Spleen (tissue), 11 donors: Measurements from ENCODE around the gene C12orf76. TPM values are rescaled to one million over a fixed set of nuclear protein-coding genes. Genes with fewer than 3 reads are reported as not detected.
"Not testable (repeated sequence)": the region's sequence is repeated elsewhere in the genome, so short reads cannot be mapped to it uniquely, and the experiment has no call there.

ENCODE experiments used
- DNase-seq: peaks from one replicate; pipeline ENCODE4 v3.0.0-alpha.2; 2020
- H3K27ac ChIP-seq, 8 donors: fragments of 200-600 bp; sonication (generic) in 7 of 8; 1 replicate in 4 of 8; 2 replicates in 4 of 8; pipeline versions ENCODE4 v1.5.0 to v1.8.0; 2016 to 2021; ENCODE audit warnings: inconsistent platforms in 4 of 8, mild to moderate bottlenecking in 4 of 8, moderate library complexity in 1 of 8
- H3K27me3 ChIP-seq, 7 donors: fragments of 200-600 bp; sonication (generic) in 6 of 7; replicated peaks in 1 of 7; 1 replicate in 4 of 7; 2 replicates in 3 of 7; pipeline versions ENCODE4 v1.5.0 to v1.8.0; 2016 to 2021; ENCODE audit warnings: inconsistent platforms in 3 of 7, mild to moderate bottlenecking in 1 of 7
- H3K36me3 ChIP-seq, 6 donors: fragments of 200-600 bp; sonication (generic) in 5 of 6; 1 replicate in 4 of 6; 2 replicates in 2 of 6; pipeline versions ENCODE4 v1.5.0 to v1.8.0; 2016 to 2021; ENCODE audit warnings: inconsistent platforms in 2 of 6
- H3K4me1 ChIP-seq, 6 donors: fragments of 200-600 bp; sonication (generic) in 5 of 6; 1 replicate in 3 of 6; 2 replicates in 3 of 6; pipeline versions ENCODE4 v1.5.0 to v1.8.0; 2016 to 2021; ENCODE audit warnings: inconsistent platforms in 3 of 6
- H3K4me3 ChIP-seq, 8 donors: fragments of 200-600 bp; sonication (generic) in 7 of 8; 1 replicate in 4 of 8; 2 replicates in 4 of 8; pipeline versions ENCODE4 v1.5.0 to v1.8.0; 2016 to 2021; ENCODE audit warnings: inconsistent platforms in 4 of 8, mild to moderate bottlenecking in 4 of 8, moderate library complexity in 2 of 8
- H3K9me3 ChIP-seq, 8 donors: fragments of 200-600 bp; sonication (generic) in 7 of 8; 1 replicate in 4 of 8; 2 replicates in 4 of 8; pipeline versions ENCODE4 v1.5.0 to v1.8.0; 2016 to 2021; ENCODE audit warnings: inconsistent platforms in 4 of 8
- CTCF ChIP-seq, 11 experiments: fragments of 200-600 bp in 7 of 11; fragments of 450-650 bp in 4 of 11; sonication (generic) in 4 of 11; IDR thresholded peaks in 8 of 11; conservative IDR thresholded peaks in 3 of 11; 1 replicate in 7 of 11; 2 replicates in 4 of 11; pipeline versions ENCODE4 v1.4.0 to v1.8.0; 2016 to 2021; ENCODE audit warnings: antibody characterized with exemption in 11 of 11, inconsistent platforms in 4 of 11, mild to moderate bottlenecking in 1 of 11
- POLR2A ChIP-seq, 3 donors: fragments of 450-650 bp; IDR thresholded peaks; one replicate each; pipeline ENCODE4 v1.5.1; 2017; ENCODE audit warnings: antibody characterized with exemption in 3 of 3, mild to moderate bottlenecking in 1 of 3
- POLR2AphosphoS5 ChIP-seq, 3 donors: sonication (generic); formaldehyde crosslinking; IDR thresholded peaks; one replicate each; pipeline ENCODE4 v1.5.1; 2017; ENCODE audit warnings: antibody characterized with exemption in 3 of 3
- WGBS, 5 donors: extraction: QIAGEN DNeasy Blood & Tissue Kit in 3 of 5; methylation state at CpG; one replicate each; pipeline versions ENCODE4 v1.1.5 to v1.1.7; 2013 to 2018; 5-methylcytosine and 5-hydroxymethylcytosine counted together
- intact Hi-C: fragments of 100-400 bp; cut with DNase I; formaldehyde crosslinking; loops from one replicate; pipeline ENCODE4 v1.15.0; 2023; ENCODE audit warnings: low total_unique reads
- polyA plus RNA-seq, 3 donors: library from polyadenylated mRNA; stranded (reverse); fragments of 200-250 nt; gene quantifications; one replicate each; pipeline ENCODE4 v1.2.1, GENCODE V29; 2013
- total RNA-seq, 7 donors: library from RNA; depleted of rRNA in 3 of 7; stranded (reverse); fragments of >200 nt in 3 of 7; fragmentation: NEBNext Ultra II Directional in 4 of 7; extraction: Animal tissue kit (Norgen Biotek cat#: 25700) in 4 of 7; gene quantifications; one replicate each; pipeline versions ENCODE4 v1.1.0 to v1.2.1, GENCODE V29; 2016 to 2021
- donor health status: healthy with polysubstance abuse.
- donor health status: DM: no; HTN: no; CAD: no; lungs with moderate emphysema.
- donor health status: DM: no; HTN: no; CAD: no.
- donor health status: Bipolar disorder and iron deficiency.
- donor health status: healthy.
- donor health status: DM: no; HTN: no; CAD: no.
- donor health status: DM: yes; HTN: yes; CAD: no.

The C12orf76 gene
- total and polyA plus RNA-seq, 10 donors = 12.9 to 21.5 (median 17.1) TPM

- H3K4me1 ChIP-seq = peaks cover 34 to 97% (median 73%) of the 10 kb centered on the region in 6 donors
- WGBS, 5 donors = 61 to 69% (median 65%) methylated on average over 6 of the region's 6 CpGs
- H3K4me3 ChIP-seq = peak overlapping the region in 1 of 8 donors; percentile 56
- H3K9me3 ChIP-seq = peaks cover 0 to 5% (median 0%) of the 10 kb centered on the region in 8 donors
- DNase-seq = peak; percentile 89
- no peaks in the 10 kb centered on the region for H3K27me3 ChIP-seq
- TF ChIP-seq POLR2AphosphoS5 (IDR thresholded peaks at IDR 0.05) (peak in 2 of 3 donors; percentile 31 to 56), POLR2A (IDR thresholded peaks at IDR 0.05) (no peak)
- intact Hi-C loops = no loop called here
- H3K36me3 ChIP-seq = peaks cover 0 to 54% (median 37%) of the 10 kb centered on the region in 6 donors
- peak overlapping the region; percentile 38 to 85 (median 76) for H3K27ac ChIP-seq
Measured at GRCh38 chr12:110012137-110012536, 36.2 kb downstream of the C12orf76 start.

GRCh38 chr12:110010853-110011723, 37.2 kb downstream of the C12orf76 start:
- Histone ChIP-seq H3K9me3 (peaks cover 0 to 6% (median 0%) of the 10 kb centered on the region in 8 donors), H3K27me3 (no peaks in the 10 kb centered on the region), H3K4me3 (peak overlapping the region in 3 of 8 donors; percentile 6 to 56 (median 7)), H3K27ac (peak overlapping the region; percentile 38 to 85 (median 76)), H3K36me3 (peaks cover 0 to 43% (median 27%) of the 10 kb centered on the region in 6 donors), H3K4me1 (peaks cover 34 to 98% (median 78%) of the 10 kb centered on the region in 6 donors)
- no peak for DNase-seq
- 58 to 76% (median 71%) methylated on average over 13 of the region's 13 CpGs for WGBS, 5 donors
- intact Hi-C loops = no loop called here
- TF ChIP-seq POLR2AphosphoS5 (IDR thresholded peaks at IDR 0.05) (peak in 2 of 3 donors; percentile 17 to 59), CTCF (IDR thresholded peaks at IDR 0.05 in 8 of 11, conservative IDR thresholded peaks at IDR 0.05 in 3 of 11) (no peak), POLR2A (IDR thresholded peaks at IDR 0.05) (no peak)

- intact Hi-C loops, H3K9me3 ChIP-seq, DNase-seq: not testable (repeated sequence)
Measured at GRCh38 chr12:110008681-110009398, 39.5 kb downstream of the C12orf76 start.

GRCh38 chr12:110007881-110008280, 40.4 kb downstream of the C12orf76 start:
- Histone ChIP-seq H3K27ac (peak overlapping the region in 6 of 8 donors; percentile 53 to 84 (median 62)), H3K9me3 (peaks cover 0 to 6% (median 0%) of the 10 kb centered on the region in 8 donors), H3K36me3 (peaks cover 0 to 25% (median 4%) of the 10 kb centered on the region in 6 donors), H3K4me3 (peak overlapping the region in 1 of 8 donors; percentile 30), H3K27me3 (no peaks in the 10 kb centered on the region), H3K4me1 (peaks cover 37 to 98% (median 80%) of the 10 kb centered on the region in 6 donors)
- intact Hi-C loops = no loop called here
- DNase-seq = no peak
- no peak for TF ChIP-seq POLR2A (IDR thresholded peaks at IDR 0.05)
- no peak for TF ChIP-seq CTCF (IDR thresholded peaks at IDR 0.05 in 8 of 11, conservative IDR thresholded peaks at IDR 0.05 in 3 of 11)
- TF ChIP-seq POLR2AphosphoS5 (IDR thresholded peaks at IDR 0.05) = no peak

More at GRCh38 chr12:110008681-110009398, 39.5 kb downstream of the C12orf76 start:
- Histone ChIP-seq H3K27ac (peak overlapping the region in 4 of 8 donors; percentile 54 to 84 (median 72)), H3K4me3 (peak overlapping the region in 1 of 8 donors; percentile 24), H3K4me1 (peaks cover 33 to 98% (median 76%) of the 10 kb centered on the region in 6 donors), H3K36me3 (peaks cover 0 to 26% (median 14%) of the 10 kb centered on the region in 6 donors)
- H3K27me3 ChIP-seq = not testable (repeated sequence)
- WGBS, 5 donors = 77 to 87% (median 82%) methylated on average over 15 of the region's 15 CpGs
